Astrocyte (in vitro differentiated cells and primary cell): Measurements from ENCODE around the gene PLEKHO1. TPM values are rescaled to one million over a fixed set of nuclear protein-coding genes. Genes with fewer than 3 reads are reported as not detected.

Experiments used
- DNase-seq: peaks from one replicate; pipeline ENCODE4 v3.0.0-alpha.2; 2010; ENCODE audit warnings: low read depth
- FAIRE-seq: peaks from 2 replicates; lab custom pipeline; 2011; peaks lifted over from hg19 to GRCh38; lab: Jason Lieb, UNC
- H2AFZ ChIP-seq: 2 replicates; pipeline ENCODE4 v1.6.0; 2012; ENCODE audit warnings: low read depth, low read length, inconsistent platforms
- H3K27ac ChIP-seq: 2 replicates; pipeline ENCODE4 v1.5.1; 2011; ENCODE audit warnings: low read depth, low read length, inconsistent platforms
- H3K27me3 ChIP-seq: 2 replicates; pipeline ENCODE4 v1.6.0; 2011; ENCODE audit warnings: low read length, inconsistent platforms; ENCODE audit not compliant: insufficient read depth
- H3K36me3 ChIP-seq: 2 replicates; pipeline ENCODE4 v1.5.1; 2011; ENCODE audit warnings: low read length, inconsistent platforms; ENCODE audit not compliant: insufficient read depth
- H3K4me1 ChIP-seq: 2 replicates; pipeline ENCODE4 v1.5.1; 2011; ENCODE audit warnings: low read length, inconsistent platforms; ENCODE audit not compliant: insufficient read depth
- H3K4me2 ChIP-seq: 2 replicates; pipeline ENCODE4 v1.6.0; 2012; ENCODE audit warnings: low read length, inconsistent platforms
- H3K4me3 ChIP-seq: 2 replicates; pipeline ENCODE4 v1.5.1; 2011; ENCODE audit warnings: low read depth, mild to moderate bottlenecking, low read length, inconsistent platforms; ENCODE audit not compliant: insufficient read depth
- H3K79me2 ChIP-seq: 2 replicates; pipeline ENCODE4 v1.6.0; 2012; ENCODE audit warnings: mild to moderate bottlenecking, low read length, inconsistent platforms; ENCODE audit not compliant: insufficient read depth
- H3K9ac ChIP-seq: 2 replicates; pipeline ENCODE4 v1.6.0; 2012; ENCODE audit warnings: mild to moderate bottlenecking, low read length, inconsistent platforms
- H3K9me3 ChIP-seq: 2 replicates; pipeline ENCODE4 v1.5.1; 2012; ENCODE audit warnings: low read depth, mild to moderate bottlenecking, low read length, inconsistent platforms; ENCODE audit not compliant: insufficient read depth
- H4K20me1 ChIP-seq: 2 replicates; pipeline ENCODE4 v1.6.0; 2012; ENCODE audit warnings: low read length, inconsistent platforms; ENCODE audit not compliant: insufficient read depth
- H3K27ac Mint-ChIP-seq: one replicate; pipeline ENCODE4 v1.8.0; 2021; ENCODE audit warnings: mild to moderate bottlenecking, mixed read lengths; ENCODE audit not compliant: unreplicated experiment
- H3K27me3 Mint-ChIP-seq: one replicate; pipeline ENCODE4 v1.8.0; 2021; ENCODE audit warnings: low read depth, mixed read lengths; ENCODE audit not compliant: unreplicated experiment
- H3K36me3 Mint-ChIP-seq: one replicate; pipeline ENCODE4 v1.8.0; 2021; ENCODE audit warnings: low read depth, mixed read lengths; ENCODE audit not compliant: unreplicated experiment
- H3K4me1 Mint-ChIP-seq: one replicate; pipeline ENCODE4 v1.8.0; 2021; ENCODE audit warnings: low read depth, mixed read lengths; ENCODE audit not compliant: unreplicated experiment
- H3K4me3 Mint-ChIP-seq: one replicate; pipeline ENCODE4 v1.8.0; 2021; ENCODE audit warnings: mild to moderate bottlenecking, moderate library complexity, mixed read lengths; ENCODE audit not compliant: unreplicated experiment
- H3K9me3 Mint-ChIP-seq: one replicate; pipeline ENCODE4 v1.8.0; 2021; ENCODE audit warnings: mild to moderate bottlenecking, mixed read lengths; ENCODE audit not compliant: unreplicated experiment
- CTCF ChIP-seq: IDR thresholded peaks from 2 replicates; pipeline ENCODE4 v1.5.1; 2011; ENCODE audit warnings: low read depth, mild to moderate bottlenecking, inconsistent platforms, low read length, moderate library complexity; ENCODE audit not compliant: insufficient read depth
- EZH2 ChIP-seq: IDR thresholded peaks from 2 replicates; pipeline ENCODE4 v1.6.1; 2012; ENCODE audit warnings: mild to moderate bottlenecking, low read length, inconsistent platforms; ENCODE audit not compliant: insufficient read depth
- total RNA-seq: library from RNA; stranded (reverse); gene quantifications from 2 replicates; pipeline ENCODE4 v1.2.1, GENCODE V29; 2021

The PLEKHO1 gene
- total RNA-seq, 1 donor from 2014 or later: 63.7 TPM

GRCh38 chr1:150106341-150106740 is 43.4 kb upstream of the PLEKHO1 start:
- Histone ChIP-seq H3K27me3 (no peaks in the 10 kb centered on the region), H3K4me1 (no peaks in the 10 kb centered on the region), H3K36me3 (peaks cover 8% of the 10 kb centered on the region), H2AFZ (no peak overlapping the region), H3K27ac (no peak overlapping the region), H3K79me2 (no peaks in the 10 kb centered on the region), H3K9me3 (no peaks in the 10 kb centered on the region), H3K4me2 (no peak overlapping the region), H4K20me1 (no peaks in the 10 kb centered on the region), H3K9ac (no peak overlapping the region), H3K4me3 (no peak overlapping the region)
- Mint-ChIP-seq H3K27me3 (no peaks in the 10 kb centered on the region), H3K27ac (no peak overlapping the region), H3K9me3 (peaks cover 10% of the 10 kb centered on the region), H3K4me3 (no peak overlapping the region), H3K4me1 (peaks cover 4% of the 10 kb centered on the region), H3K36me3 (peaks cover 18% of the 10 kb centered on the region)
- no peak for TF ChIP-seq CTCF
- TF ChIP-seq EZH2: no peak
- peak; percentile 61 for DNase-seq
- no peak for FAIRE-seq

- Mint-ChIP-seq H3K4me3 (no peak overlapping the region), H3K27me3 (no peaks in the 10 kb centered on the region), H3K9me3 (peaks cover 11% of the 10 kb centered on the region), H3K4me1 (peaks cover 4% of the 10 kb centered on the region), H3K27ac (no peak overlapping the region), H3K36me3 (peaks cover 24% of the 10 kb centered on the region)
- H3K4me1 ChIP-seq: no peaks in the 10 kb centered on the region
- H3K27ac ChIP-seq: no peak overlapping the region
- H3K4me2 ChIP-seq: no peak overlapping the region
- H2AFZ ChIP-seq: no peak overlapping the region
- no peaks in the 10 kb centered on the region for H3K79me2 ChIP-seq
- TF ChIP-seq CTCF (no peak), EZH2 (no peak)
- H4K20me1 ChIP-seq: no peaks in the 10 kb centered on the region
- H3K27me3 ChIP-seq: no peaks in the 10 kb centered on the region
- peaks cover 5% of the 10 kb centered on the region for H3K36me3 ChIP-seq
- no peaks in the 10 kb centered on the region for H3K9me3 ChIP-seq
- FAIRE-seq (no peak), DNase-seq (no peak)
- no peak overlapping the region for H3K4me3 ChIP-seq
- H3K9ac ChIP-seq: no peak overlapping the region
These were observed 40.1 kb upstream of the PLEKHO1 start for GRCh38 chr1:150109586-150109985.

- FAIRE-seq: no peak
- no peaks in the 10 kb centered on the region for H3K4me1 ChIP-seq
- H3K4me3 Mint-ChIP-seq: no peak overlapping the region
These were observed 39.6 kb upstream of the PLEKHO1 start for GRCh38 chr1:150110116-150110515.

More at GRCh38 chr1:150110116-150110515, 39.6 kb upstream of the PLEKHO1 start:
- H3K9me3 Mint-ChIP-seq: peaks cover 11% of the 10 kb centered on the region
- Histone ChIP-seq H2AFZ (no peak overlapping the region), H3K27me3 (no peaks in the 10 kb centered on the region), H4K20me1 (no peaks in the 10 kb centered on the region), H3K79me2 (no peaks in the 10 kb centered on the region), H3K9me3 (no peaks in the 10 kb centered on the region), H3K27ac (no peak overlapping the region), H3K9ac (no peak overlapping the region), H3K36me3 (peaks cover 5% of the 10 kb centered on the region), H3K4me2 (no peak overlapping the region), H3K4me3 (no peak overlapping the region)
- peaks cover 22% of the 10 kb centered on the region for H3K36me3 Mint-ChIP-seq
- no peak for TF ChIP-seq CTCF
- no peak for TF ChIP-seq EZH2
- H3K4me1 Mint-ChIP-seq: peaks cover 4% of the 10 kb centered on the region
- H3K27me3 Mint-ChIP-seq: no peaks in the 10 kb centered on the region
- H3K27ac Mint-ChIP-seq: no peak overlapping the region
- DNase-seq: no peak
